GM21447 (cell line): ENCODE data around the gene DDX31.
"Not testable (repeated sequence)": the region's sequence is repeated elsewhere in the genome, so short reads cannot be mapped to it uniquely, and the experiment has no call there.

Experiments
- ATAC-seq: cut with Tn5 transposase; IDR thresholded peaks from one replicate; pipeline ENCODE4 v1.9.1; 2021; ENCODE audit not compliant: unreplicated experiment

Gene DDX31

DNA sequence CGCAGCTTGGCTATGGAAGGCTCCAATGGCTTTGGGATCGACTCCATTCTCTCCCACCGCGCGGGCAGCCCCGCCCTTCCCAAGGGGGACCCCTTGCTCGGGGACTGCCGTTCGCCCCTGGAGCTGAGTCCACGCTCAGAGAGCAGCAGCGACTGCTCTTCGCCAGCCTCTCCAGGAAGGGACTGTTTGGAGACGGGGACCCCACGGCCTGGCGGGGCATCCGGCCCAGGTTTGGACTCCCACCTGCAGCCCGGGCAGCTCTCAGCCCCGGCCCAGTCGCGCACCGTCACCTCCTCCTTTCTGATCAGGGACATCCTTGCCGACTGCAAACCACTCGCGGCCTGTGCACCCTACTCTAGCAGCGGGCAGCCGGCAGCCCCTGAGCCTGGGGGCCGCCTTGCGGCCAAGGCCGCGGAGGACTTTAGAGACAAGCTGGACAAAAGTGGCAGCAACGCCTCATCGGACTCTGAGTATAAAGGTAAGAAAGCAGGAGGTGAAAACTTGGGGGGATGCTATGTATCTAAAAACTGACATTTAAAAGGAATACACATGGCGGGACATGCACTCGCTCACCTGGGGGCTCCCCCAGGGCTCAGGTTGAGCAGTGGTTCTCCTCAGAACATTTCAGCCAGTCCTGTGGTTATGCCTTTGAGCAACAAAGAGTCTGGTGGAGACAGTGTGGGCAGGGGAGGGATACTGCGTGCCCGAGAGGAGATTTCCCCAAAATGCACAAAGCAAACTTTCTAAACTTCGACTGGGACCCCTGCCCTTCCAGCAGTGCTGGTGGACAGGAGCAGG lies 86.8 kb downstream of the DDX31 start:
- no peak for ATAC-seq

DNA sequence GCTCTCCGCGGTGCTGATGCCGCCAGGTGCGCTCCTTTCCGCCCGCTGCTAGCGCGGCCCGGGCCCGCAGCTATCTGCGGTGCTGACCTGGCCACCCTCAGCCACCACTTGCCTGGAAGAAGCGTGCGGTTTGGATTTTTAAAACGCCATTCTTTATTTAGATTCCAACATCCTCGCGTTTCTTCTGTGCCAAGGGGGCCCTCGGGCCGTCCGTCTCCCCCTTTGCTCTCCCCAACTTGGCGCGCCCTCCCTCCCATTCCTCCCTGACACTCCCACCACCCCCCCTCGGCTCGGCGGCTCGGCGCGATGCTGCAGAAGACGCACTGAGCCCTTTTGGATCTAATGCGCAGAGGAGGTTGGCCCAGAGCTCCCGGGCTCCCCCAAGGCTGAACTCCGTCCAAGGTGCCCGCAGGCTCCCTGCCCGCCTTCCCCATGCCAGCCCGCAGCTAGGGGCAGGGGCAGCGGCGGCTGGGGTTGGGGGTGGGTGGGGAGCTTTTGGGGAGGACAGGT lies 87.5 kb downstream of the DDX31 start, which contains the start of gene BARHL1:
Gene BARHL1 (plus strand): TSS at position 331 of the 510 bp plus-strand sequence. CDS start 192 bp downstream, outside the sequence.
- no peak for ATAC-seq

DNA sequence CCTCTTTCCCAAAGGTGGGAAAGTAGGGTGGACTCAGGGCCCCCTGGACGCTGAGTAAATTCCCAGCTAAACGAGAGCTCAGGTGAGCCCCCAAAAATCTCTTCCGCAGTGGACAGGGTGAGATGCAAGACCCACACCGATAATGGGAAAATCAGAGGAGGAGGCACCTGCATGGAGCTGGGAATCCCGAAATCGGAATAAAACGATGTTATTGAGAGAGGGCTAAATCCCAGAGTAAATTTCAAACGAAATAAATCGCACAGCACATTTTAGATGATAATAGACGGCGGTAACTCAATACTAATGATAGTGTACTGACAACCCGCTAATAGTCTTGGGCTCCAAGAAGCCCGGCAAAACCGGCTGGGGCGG lies 90.4 kb downstream of the DDX31 start:
- no peak for ATAC-seq

DNA sequence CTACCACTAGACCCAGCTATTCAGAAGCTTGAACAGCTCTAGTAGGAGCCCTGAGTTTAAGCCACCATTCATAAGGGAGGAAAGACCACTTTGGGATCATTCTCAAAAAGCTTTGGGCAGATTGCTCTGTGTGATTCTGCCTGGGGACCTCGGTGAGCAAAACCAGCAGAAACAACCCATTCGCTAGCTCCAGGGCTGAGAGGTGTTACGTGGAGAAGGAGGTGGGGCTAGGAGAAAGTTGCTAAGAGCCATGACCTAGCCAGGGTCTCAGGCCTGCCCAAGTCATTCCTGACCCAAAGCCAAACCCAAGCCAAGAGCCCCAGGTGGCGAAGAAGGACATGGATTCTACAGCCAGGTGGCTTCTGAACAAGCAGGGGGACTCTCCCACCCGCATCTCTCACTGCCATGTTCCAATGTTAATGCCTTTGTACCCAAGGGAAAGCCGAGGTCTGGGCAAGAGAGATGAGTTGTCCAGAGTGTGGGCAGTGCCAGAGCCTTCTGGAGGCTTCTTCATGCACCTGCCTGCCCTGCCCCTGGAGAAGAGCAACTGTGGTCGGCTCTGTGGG lies 91.3 kb downstream of the DDX31 start:
- no peak for ATAC-seq

DNA sequence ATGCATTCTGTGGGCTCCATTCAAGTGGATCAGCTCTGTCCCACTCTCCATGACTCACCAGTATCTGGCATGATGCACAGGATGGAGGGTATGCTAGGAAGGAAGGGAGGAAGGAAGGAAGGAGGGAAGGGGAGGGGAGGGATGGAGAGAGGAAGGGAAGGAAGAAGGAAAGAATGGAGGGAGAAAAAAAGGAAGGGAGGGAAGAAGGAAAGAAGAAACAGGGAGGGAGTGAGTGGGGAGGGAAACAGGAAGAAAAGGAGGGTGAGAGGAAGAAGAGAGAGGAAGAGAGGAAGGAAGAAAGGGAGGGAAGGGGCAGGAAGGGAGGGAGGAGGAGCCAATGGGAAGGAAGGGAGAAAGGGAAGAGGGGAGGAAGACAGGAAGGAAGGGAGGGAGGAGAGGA lies 92.7 kb downstream of the DDX31 start:
- no peak for ATAC-seq

DNA sequence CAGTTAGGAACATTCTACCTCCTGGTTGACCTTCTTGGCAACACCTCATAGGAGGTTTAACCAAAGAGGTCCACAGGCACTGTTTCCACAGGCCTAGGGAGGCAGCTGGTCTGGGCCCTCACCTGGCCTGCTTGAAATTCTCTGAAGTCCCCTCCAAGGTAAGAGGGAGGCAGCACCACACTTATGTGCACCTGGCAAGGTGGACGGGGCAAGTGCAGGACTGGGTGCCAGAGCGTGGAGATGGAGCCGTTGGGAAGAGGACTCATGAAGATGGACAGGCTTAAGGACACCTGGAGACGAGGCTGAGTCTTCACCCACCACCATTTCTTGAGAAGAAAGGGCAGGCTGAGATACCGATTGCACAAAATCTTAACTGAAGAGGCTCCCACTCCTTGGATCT lies 94.0 kb downstream of the DDX31 start:
- ATAC-seq, result no peak

DNA sequence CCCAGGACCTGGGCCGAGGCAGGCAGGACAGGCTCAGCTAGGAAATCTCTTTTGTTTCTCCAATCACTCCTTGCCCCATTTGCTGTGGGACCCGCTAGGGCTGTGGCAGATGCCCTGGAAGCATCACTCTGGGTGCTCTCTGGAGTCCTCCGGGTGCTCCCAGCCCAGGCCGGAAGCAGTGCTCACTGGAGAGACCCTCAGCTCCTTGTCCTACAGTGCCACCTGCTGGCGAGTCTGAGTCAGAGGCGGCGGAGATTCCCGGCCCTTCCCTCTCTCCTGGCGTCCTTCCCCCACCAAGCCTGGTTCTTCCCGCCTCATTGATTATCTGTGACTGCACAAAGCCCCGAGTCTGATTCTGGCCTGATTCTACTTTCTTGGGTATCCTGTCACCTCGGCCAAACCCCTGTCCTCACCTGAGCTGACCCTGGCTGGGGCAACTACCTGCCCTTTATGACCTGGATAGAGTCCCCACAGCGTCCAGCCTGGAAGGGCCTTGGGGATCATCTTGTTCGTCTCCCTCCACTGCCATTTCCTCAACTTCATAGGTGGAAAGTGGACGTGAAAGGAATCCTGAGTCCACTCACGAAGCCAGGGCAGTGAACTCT lies 94.7 kb downstream of the DDX31 start:
- ATAC-seq, result no peak

DNA sequence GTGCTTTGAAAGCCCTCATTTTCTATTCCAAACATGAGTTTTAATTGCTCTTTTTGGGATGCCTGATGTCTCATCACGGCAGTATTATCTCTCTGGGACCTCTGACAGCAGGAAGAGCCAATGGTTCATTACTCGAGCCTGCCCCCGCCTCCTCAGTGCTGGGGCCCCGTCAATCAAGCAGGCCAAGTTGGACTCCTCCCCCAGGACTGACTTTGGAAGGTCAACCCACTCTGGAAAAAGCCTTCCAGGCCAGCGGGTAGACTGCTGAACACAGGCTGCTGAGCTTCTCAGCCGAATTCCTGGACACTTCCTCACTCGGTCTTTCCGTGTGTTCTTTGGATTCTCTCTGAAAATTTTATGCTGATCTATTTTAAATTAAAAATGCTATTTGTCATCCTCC lies 96.9 kb downstream of the DDX31 start:
- no peak for ATAC-seq

DNA sequence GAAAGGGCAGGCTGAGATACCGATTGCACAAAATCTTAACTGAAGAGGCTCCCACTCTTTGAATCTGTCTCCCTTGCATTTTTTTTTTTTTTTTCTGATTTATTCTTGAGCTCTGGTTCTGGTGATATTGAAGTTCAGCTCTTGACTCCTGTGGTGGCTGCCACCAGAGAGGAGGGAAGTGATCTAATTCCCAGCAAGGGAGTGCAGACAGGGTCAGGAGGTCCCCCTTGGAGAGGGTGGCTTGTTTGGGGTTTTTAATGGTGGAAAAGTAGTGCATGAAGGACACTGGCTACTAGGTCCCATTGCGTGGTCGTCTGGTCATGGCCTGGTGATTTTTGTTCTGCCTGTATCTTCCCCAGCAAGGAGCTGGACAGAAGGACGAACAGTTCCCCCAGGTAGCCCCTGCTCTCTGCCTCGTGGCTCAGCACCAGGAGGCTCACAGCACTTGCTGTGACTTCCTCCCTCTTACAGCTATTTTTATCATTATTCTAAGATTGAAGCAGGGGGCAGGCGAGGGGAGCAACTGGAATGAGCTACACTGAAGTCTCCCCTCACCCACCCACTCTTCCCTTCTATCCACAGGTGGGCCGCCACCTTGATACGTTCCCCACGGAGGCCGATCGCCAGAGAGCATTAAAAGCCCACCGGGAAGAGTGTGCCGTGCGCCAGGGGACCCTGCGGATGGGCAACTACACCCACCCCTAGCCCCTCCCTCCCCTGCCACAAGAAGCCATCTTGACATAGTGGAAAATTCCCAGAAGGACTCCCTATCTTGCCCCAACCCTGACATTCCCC lies 97.8 kb downstream of the DDX31 start:
- ATAC-seq, result no peak

DNA sequence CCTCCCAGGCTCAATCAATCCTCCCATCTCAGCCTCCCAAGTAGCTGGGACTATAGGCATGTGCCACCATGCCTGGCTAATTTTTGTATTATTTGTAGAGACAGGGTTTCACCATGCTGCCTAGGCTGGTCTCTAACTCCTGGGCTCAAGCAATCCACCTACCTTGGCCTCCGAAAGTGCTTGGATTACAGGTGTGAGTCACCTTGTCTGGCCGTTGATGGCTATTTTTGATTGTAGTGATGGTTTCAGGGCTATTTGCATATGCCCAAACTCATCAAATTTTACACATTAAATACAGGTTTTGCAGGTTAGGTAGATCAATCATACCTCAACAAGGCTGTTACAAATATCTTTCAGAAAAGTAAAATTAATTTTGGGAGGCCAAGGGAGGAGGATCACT lies 101.0 kb downstream of the DDX31 start:
- ATAC-seq, result not testable (repeated sequence)

DNA sequence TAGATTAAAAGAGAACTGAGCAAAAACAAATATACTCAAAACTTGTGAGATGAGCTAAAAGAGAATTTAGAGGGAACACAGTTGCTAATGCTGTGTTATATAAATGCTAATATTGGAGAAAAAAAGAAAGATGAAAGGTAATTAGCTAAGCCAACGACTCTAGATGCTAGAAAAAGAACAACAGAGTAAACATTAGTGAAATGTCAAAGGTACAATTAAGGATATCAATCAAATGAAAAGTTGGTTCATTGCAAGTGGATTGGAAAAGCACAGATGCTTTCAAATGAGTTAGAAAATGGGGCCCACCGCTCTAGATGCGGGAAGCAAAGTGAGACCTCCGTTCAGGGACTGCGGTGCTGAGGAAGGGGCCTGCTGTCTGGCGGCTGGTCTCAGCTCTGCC lies 105.3 kb downstream of the DDX31 start:
- no peak for ATAC-seq

DNA sequence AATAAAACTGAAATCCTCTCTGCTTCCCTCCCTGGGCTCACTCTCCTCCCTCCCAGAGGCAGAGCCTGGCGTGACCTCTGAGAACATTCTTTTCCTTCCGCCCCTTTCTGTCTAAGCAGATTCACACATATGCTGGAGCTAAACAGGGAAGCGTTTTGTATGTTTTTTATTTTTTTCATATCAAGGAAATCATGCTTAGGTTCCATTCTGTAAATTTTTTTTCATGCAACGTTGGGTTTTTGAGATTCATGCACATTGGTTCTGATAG lies 107.5 kb downstream of the DDX31 start:
- ATAC-seq, result no peak

DNA sequence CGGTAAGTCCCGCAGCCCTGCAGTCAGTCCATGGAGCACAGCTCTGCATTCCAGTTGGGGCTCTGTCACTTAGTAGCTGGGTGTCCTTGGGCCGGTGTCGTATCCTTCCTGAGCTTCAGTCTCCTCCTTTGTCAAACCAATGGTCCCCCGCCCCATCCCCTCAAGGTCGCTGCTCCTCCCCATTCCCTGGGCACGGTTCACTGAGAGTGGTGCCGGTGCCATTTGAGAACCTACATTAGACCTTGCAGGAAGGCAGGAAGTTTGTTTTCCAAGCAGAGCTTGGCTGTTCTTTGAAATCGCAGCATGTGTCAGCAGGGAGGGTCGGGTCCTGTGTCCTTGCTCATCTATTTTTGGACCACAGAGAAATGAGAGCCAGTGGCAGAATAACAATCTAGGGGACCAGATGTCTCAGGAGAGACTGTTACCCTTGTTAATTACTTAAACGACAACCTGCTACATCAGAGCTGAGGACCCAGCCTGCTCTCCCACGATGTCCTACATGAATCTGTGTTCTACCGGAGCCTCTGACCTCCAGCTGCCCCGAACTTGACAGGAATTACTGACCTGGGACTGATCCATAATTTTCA lies 109.1 kb downstream of the DDX31 start:
- ATAC-seq, result no peak

DNA sequence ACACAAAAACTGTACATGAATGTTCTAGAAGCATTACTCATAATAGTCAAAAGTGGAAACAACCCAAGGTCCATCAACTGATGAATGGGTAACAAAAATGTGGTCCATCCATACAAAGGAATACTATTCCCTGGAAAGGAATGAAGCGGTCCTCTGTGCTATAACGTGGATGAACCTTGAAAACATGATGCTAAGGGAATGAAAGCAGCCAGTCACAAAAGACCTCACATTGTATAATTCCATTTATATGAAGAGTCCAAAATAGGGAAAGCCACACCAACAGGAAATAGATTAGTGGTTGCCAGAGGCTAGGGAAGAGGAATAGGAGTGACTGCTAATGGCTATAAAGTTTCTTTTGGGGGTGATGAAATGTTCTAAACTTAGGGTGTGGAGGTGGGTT lies 110.1 kb downstream of the DDX31 start:
- no peak for ATAC-seq

DNA sequence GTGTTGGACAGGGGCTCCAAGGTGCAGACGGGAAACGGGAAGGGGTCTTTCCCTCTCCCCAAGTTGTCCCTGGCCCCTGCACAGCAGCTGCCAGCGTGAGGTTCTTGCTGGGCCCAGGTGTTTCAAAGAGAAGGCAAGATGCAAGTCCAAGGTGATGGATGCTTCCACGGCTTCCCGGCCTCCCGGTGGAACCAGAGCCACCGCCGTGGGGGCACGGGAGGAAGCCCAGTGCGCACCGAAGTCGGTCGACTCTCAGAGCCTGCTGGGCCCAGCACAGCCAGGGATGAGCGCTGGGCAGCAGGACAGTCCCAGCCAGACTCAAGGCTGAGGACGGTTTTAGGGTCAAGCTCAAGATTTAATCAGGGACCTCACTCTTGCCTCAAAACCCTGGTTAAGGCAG lies 112.6 kb downstream of the DDX31 start:
- no peak for ATAC-seq

DNA sequence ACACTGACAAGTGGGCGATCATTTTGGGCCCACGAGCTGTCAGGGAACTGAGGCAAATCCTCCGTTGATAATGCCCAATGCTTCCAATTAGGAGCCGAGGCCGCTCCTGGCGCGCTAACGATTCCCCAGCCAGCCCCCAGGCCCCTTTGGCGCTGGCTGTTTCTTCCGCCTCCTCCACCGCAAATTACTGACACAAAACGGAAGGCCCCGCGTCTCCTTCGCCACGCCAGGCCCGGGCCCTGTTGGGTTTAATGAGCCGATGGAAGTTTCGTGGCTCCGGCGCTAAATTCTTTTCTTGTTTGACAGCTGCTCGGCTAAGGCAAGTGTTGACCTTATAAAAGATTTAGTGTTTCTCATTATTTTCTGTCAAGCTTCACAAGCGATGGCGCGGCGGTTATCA lies 113.1 kb downstream of the DDX31 start:
- no peak for ATAC-seq

DNA sequence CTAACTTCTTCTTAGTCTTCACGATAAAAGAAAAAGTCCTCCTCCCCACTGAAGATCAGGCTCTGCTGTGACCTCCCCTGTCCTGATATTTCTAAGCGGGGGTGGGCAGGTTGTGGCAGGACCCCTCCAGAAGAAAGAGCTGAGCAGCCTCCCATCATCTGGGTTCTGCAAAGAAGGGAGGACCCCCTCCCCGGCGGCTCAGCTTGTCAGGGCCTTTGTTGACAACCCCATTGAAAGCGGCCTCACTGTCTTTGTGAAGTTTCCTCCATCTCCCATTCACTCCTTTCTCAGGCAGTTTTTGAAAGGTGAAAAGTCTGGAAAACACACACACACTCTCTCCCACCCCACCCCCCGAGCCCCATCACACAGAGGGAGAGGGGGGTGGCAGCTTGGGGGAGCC lies 113.5 kb downstream of the DDX31 start:
- no peak for ATAC-seq

DNA sequence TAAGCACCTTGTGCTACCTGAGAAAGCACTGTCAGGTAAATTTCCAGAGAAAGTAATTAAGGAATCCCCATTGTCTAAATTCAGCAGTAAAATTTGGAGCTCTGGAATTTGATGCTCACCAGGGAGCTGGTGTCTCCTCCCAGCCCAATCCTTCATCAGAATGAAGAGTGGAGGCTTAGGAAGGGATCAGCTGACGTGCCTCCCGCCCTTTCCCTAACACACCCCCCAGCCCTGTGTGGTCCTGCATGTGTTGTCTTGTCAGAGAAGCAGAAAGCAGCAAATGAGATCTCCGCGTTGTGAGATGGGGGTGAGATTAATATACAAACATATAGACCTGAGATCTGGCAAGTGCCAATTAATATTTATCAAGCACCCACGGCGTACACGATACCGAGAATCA lies 114.3 kb downstream of the DDX31 start:
- no peak for ATAC-seq

DNA sequence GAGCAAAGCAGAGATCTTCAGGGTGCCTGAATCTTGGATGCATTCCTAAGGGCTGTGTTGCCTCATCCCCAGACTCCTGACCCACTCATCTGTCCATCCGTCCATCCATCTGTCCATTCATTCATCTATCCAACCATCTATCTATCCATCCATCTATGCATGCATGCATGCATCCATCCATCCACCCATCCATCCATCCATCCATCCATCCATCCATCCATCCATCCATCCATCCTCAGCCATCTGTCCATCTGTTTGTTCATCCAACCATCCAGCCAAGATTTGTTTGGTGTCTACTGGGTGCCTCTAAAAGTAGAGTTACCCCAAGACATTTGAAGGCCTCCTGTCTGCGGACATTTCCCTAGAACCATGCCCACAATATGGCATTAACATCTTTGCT lies 115.0 kb downstream of the DDX31 start:
- no peak for ATAC-seq

DNA sequence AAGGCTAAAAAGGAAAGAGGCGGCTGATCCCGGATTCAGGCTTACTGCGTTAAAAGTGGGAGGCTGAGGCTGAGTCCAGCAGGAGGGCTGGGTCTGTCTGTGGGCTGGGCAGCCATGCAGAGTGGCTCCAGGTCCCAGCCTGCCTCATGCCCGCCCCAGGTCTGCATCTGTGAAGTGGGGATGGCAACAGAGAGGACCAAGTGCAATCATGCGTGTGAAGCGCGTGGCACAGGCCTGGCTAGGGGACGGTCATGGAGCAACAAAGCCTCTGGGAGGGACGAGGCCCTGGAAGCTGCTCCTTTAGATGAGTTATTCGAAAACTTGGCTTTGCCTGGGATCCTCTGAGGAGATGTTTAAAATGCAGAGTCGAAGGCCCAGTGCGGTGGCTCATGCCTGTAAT lies 117.7 kb downstream of the DDX31 start:
- no peak for ATAC-seq

DNA sequence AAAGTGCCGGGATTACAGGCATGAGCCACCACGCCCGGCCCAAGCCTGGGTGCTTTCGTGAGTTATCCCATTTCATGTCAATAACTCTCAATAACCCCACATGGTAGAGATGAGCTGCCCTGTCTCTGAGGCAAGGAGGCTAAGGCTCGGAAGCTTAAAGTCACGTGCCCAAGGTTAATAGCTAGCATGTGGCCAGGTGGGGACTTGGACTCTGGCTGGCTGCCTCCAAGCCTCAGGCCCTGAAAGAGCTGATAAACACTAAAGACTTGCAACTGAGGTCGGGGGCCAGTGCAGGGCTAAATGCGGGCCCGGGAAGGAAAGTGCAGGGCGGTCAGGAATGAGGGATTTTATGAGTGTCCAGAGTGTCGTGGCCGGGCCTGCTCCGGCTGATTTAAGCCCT lies 118.2 kb downstream of the DDX31 start:
- no peak for ATAC-seq
